GM19324 (cell line): ENCODE results near the gene NUBP1.
A peak's percentile ranks its signal among the peaks of the same experiment; 100 is the strongest.

Experiments used
- ATAC-seq: cut with Tn5 transposase; IDR thresholded peaks from one replicate; pipeline ENCODE4 v1.9.1; 2021; ENCODE audit warnings: mild to moderate bottlenecking, moderate library complexity; ENCODE audit not compliant: unreplicated experiment, low FRiP score

NUBP1 gene

DNA sequence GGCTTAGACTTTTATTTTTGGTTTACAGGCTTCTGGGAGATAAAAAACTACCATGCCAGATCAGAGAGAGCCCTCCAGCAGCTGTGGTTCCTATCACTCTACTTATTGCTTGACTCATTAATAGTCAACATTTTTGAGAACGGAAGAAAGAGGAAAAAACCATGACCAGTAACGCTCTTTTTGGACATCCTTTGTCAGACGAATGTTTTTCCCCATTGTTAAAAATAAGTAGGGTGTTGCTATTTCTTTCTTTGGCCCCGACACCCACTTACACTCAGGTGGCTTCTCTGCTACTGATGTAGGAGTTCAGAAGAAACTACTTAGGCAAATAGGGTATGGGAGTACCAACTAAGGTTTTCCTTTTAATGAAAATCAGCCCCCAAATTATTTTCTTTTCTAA is 47.4 kb downstream of the NUBP1 start:
- ATAC-seq: no peak

- no peak for ATAC-seq
These were observed 56.1 kb downstream of the NUBP1 start for GRCh38 chr16:10799736-10800135.

DNA sequence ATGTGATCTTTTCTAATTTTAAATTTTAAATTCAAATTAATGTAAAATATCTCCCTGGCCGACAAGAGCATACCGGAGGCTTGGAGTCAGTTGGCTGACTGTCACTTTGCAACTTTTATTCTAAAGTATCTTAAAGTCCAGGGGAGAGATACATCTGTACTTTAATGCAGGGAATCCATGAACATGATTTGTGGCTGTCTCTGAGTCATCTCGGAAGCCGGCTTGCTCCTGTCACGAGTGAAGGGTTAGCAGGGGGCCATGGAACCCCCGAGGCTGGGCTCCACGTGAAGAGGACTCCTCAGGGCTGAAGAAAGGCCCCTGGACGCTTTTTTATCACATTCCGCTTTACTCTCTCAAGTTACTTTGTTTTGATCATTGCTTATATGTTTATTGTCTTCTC is 61.7 kb downstream of the NUBP1 start:
- ATAC-seq: no peak

DNA sequence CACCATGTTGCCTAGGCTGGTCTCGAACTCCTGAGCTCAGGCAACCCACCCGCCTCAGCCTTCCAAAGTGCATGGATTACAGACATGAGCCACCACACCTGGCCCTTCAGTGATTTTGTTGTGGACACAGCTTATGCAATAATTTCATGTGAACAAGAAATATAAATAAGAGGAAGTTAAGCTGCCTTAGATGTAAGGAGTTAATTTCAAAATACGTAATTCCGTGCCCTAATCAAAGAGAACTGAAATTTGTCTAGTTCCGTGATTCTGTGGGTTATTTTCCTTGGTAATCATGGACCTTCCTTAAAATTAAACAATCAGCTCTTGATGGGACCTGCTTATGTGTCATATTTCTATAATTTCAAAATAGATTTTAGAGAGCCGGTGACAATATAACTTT is 63.1 kb downstream of the NUBP1 start:
- ATAC-seq: no peak

DNA sequence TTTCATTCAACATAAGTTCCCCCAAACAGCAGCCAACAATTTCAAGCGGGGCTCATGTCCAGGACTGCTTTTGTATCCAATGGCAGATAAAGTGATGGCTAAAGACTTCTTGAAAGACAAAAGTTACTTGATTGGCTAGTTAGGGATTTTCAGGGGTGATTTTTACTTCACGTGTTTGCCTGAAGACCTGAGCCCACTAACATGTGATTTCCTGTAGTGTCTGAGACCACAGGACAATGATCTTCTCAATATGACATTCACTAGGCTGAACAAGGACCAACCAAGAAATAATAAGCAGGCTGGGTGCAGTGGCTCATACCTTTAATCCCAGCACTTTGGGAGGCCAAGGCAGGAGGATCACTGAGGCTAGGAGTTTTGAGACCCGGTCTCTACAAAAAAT is 64.6 kb downstream of the NUBP1 start:
- ATAC-seq: no peak

GRCh38 chr16:10808850-10809249 is 65.2 kb downstream of the NUBP1 start:
- ATAC-seq: no peak

DNA sequence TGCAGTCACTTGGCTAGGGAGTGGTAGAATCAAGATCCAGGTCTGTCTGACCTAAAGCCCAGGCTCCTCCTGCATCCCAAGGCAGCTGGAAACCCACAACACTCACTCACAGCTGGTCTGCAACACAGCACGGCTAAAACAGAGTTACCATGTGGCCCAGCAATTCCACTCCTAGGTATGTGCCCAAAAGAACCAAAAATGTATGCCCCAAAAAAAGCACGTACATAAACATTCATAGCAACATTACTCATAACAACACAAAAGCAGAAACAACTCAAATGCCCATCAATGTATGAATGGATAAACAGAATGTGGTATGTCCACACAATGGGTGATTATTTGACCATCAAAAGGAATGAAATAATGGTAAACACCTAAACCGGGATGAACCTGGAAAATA is 66.1 kb downstream of the NUBP1 start:
- ATAC-seq: no peak

- peak; percentile 50 for ATAC-seq
These were observed 68.9 kb downstream of the NUBP1 start for GRCh38 chr16:10812312-10813098.

DNA sequence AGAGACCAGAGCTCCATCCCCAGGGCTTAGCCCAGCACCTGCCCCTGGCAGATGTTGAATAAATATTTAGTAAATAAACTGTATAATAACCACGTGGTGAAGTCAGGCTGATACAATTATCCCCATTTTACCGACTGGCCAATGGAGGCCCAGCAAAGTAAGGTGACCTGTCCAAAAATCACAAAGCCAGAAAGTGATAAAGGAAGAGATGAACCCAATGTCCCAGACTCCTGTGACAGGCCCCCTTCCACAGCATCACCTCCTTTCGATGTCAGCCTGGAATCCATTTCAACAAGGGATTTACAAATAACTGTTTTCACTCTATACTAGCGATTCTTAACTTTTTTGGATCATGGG is 69.4 kb downstream of the NUBP1 start:
- ATAC-seq: no peak

- no peak for ATAC-seq
These were observed 73.9 kb downstream of the NUBP1 start for GRCh38 chr16:10817514-10817913.

DNA sequence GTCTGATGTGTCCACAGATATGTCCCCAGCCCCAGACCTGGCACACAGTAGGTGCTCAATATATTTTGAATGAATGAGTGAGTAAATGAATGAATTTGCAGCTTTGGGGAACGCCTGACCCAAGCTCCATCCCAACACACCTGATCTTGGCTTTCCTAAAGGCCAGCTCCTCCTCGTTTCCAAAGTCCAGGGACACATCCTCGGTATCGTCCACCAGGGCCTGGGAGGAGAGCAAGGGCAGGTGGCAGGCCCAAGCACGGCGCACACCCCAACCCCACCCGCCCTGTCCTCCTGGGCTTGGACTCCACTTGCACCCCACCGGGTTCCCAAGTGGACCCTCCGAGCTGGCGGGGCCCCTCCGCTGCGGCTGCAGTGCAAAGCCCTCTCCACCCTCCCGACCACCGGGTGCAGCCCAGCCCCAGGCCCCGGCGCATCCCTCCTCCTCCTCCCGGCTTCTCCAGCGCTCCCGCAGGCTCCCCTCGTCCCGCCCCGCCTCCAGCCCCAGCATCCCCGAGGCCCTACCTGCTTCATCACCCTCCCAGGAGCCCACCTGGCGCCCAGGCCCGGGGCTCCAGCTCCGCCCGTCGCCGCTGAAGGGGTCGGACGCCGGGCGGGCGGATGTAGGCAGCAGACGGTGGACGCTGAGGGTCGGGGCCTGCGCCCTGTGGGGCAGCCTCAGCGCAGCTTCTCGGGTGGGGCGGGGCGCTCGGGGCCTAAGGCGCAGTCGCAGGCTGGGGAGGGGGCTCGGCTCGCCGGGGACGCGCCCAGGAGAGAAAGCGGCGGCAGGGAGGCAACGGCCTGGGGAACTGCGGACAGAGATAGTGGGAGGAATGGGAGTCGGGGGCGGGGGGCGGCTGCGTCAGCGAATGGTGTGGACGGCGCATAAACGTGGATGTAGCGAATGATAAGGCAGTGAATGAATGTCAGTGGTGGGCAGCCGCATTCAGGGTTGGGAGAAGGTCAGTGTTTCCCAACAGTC is 74.6 kb downstream of the NUBP1 start, which contains the start of gene TVP23A:
Gene TVP23A (minus strand): TSS at position 832 of the 979 bp plus-strand sequence. CDS start 301 bp downstream, at position 531.
- ATAC-seq: no peak
